ENCODE results near the gene CFH.

GRCh38 chr1:196677781-196678509, 26.1 kb downstream of the CFH start:
- no peak for TF ChIP-seq CTCF (IDR thresholded peaks at IDR 0.05)
- TF ChIP-seq POLR2A (IDR thresholded peaks at IDR 0.05) = no peak

Measured in esophagus squamous epithelium (tissue), 4 donors.